Upper lobe of left lung (tissue), 6 donors: ENCODE data around the gene FAM83G. TPM values are rescaled to one million over a fixed set of nuclear protein-coding genes. Genes with fewer than 3 reads are reported as not detected.

Source experiments
- ATAC-seq, 2 donors: fragments of 200-7000 bp; cut with Tn5 transposase; one replicate each; pipeline ENCODE4 v1.9.1; 2022; ENCODE audit warnings: mild to moderate bottlenecking in 2 of 2, moderate library complexity in 2 of 2; ENCODE audit not compliant: low FRiP score in 2 of 2
- DNase-seq, 2 donors: peaks; one replicate each; pipeline ENCODE4 v3.0.0-alpha.2; 2019 to 2020
- H3K27ac ChIP-seq, 4 donors: fragments of 200-600 bp; sonication (generic); one replicate each; pipeline ENCODE4 v1.5.1; 2016 to 2019
- H3K27me3 ChIP-seq, 4 donors: fragments of 200-600 bp; sonication (generic); one replicate each; pipeline ENCODE4 v1.5.1; 2017 to 2019
- H3K36me3 ChIP-seq, 4 donors: fragments of 200-600 bp; sonication (generic); one replicate each; pipeline ENCODE4 v1.5.1; 2016 to 2019
- H3K4me1 ChIP-seq, 4 donors: fragments of 200-600 bp; sonication (generic); one replicate each; pipeline ENCODE4 v1.5.1; 2018 to 2019
- H3K4me3 ChIP-seq, 4 donors: fragments of 200-600 bp; sonication (generic); one replicate each; pipeline ENCODE4 v1.5.1; 2017 to 2019; ENCODE audit warnings: mild to moderate bottlenecking in 2 of 4, moderate library complexity in 1 of 4
- H3K9me3 ChIP-seq, 4 donors: fragments of 200-600 bp; sonication (generic); one replicate each; pipeline ENCODE4 v1.5.1; 2018 to 2019
- EP300 ChIP-seq, 4 donors: sonication (generic); formaldehyde crosslinking; IDR thresholded peaks; one replicate each; pipeline ENCODE4 v1.5.1; 2017; ENCODE audit warnings: antibody characterized with exemption in 4 of 4, control low read depth in 2 of 4
- POLR2A ChIP-seq, 4 donors: fragments of 450-650 bp; IDR thresholded peaks; one replicate each; pipeline ENCODE4 v1.5.1; 2016 to 2017; ENCODE audit warnings: antibody characterized with exemption in 4 of 4, mild to moderate bottlenecking in 2 of 4
- POLR2AphosphoS5 ChIP-seq, 2 donors: sonication (generic); formaldehyde crosslinking; IDR thresholded peaks; one replicate each; pipeline ENCODE4 v1.5.1; 2017; ENCODE audit warnings: antibody characterized with exemption in 2 of 2
- WGBS, 2 donors: methylation state at CpG; one replicate each; pipeline ENCODE4 v1.1.5; 2017 to 2018; 5-methylcytosine and 5-hydroxymethylcytosine counted together
- total RNA-seq, 6 donors: library from RNA; depleted of rRNA in 4 of 6; stranded (reverse); fragments of >200 nt in 4 of 6; gene quantifications; one replicate each; pipeline versions ENCODE4 v1.1.0 to v1.2.1, GENCODE V29; 2016 to 2021
- TF ChIP-seq, protein P1 (sequence below), 6 experiments: fragments of 450-650 bp in 4 of 6; fragments of 200-600 bp in 2 of 6; sonication (generic) in 2 of 6; IDR thresholded peaks; one replicate each; pipeline ENCODE4 v1.5.1; 2016 to 2019; ENCODE audit warnings: antibody characterized with exemption in 6 of 6
- donor health status: DM: no; HTN: no; CAD: no; lungs with moderate emphysema.
- donor health status: DM: no; HTN: yes; CAD: no; lungs with severe emphysema.

Gene FAM83G
- total RNA-seq, 6 donors from 2014 or later: 3.1 to 17.2 (median 11.2) TPM

DNA sequence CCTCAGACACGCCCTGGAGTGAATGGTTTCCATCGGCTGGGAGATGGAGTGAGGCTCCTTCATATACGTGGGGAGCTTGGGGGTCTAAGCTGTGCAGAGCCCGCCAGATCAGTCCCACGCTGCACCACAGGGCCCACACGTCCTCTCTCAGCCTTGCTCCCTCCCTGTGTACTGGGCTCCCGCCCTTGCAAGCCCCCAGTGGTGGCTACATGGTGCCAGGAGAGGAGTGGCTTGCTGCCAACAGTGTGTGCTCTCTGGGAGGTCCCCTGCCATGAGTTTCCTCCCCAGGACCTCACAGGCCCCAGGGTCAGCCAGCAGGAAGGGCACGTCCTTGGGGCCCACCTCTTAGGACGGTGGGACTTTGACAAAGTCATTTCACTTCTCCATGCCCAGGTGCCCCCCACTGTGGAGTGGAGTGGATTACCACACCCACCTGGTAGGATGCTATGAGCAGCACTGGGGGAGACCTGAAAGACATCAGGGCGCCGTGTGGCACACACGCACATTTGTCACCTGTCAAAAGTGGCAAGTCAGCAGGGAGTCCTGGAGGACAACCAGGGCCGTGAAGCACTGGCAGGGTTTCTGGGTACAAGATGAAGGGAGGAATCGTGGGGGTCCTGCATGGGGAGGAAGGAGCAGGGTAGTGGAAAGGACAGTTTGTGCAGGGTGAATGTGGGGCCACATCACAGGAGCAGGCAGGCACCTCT lies 38.9 kb downstream of the FAM83G start:
- Histone ChIP-seq H3K27me3 (no peaks in the 10 kb centered on the region), H3K36me3 (no peaks in the 10 kb centered on the region), H3K4me3 (no peak overlapping the region), H3K4me1 (peaks cover 3 to 28% (median 16%) of the 10 kb centered on the region in 4 donors), H3K9me3 (no peaks in the 10 kb centered on the region), H3K27ac (no peak overlapping the region)
- DNase-seq (no peak), ATAC-seq (no peak)
- WGBS, 2 donors: 82 to 89% methylated on average over 9 to 13 of the region's 14 CpGs
- TF ChIP-seq POLR2AphosphoS5 (IDR thresholded peaks at IDR 0.05) (no peak), EP300 (IDR thresholded peaks at IDR 0.05) (no peak), POLR2A (IDR thresholded peaks at IDR 0.05) (no peak)
- TF ChIP-seq, protein P1, sequence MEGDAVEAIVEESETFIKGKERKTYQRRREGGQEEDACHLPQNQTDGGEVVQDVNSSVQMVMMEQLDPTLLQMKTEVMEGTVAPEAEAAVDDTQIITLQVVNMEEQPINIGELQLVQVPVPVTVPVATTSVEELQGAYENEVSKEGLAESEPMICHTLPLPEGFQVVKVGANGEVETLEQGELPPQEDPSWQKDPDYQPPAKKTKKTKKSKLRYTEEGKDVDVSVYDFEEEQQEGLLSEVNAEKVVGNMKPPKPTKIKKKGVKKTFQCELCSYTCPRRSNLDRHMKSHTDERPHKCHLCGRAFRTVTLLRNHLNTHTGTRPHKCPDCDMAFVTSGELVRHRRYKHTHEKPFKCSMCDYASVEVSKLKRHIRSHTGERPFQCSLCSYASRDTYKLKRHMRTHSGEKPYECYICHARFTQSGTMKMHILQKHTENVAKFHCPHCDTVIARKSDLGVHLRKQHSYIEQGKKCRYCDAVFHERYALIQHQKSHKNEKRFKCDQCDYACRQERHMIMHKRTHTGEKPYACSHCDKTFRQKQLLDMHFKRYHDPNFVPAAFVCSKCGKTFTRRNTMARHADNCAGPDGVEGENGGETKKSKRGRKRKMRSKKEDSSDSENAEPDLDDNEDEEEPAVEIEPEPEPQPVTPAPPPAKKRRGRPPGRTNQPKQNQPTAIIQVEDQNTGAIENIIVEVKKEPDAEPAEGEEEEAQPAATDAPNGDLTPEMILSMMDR (IDR thresholded peaks at IDR 0.05): no peak

DNA sequence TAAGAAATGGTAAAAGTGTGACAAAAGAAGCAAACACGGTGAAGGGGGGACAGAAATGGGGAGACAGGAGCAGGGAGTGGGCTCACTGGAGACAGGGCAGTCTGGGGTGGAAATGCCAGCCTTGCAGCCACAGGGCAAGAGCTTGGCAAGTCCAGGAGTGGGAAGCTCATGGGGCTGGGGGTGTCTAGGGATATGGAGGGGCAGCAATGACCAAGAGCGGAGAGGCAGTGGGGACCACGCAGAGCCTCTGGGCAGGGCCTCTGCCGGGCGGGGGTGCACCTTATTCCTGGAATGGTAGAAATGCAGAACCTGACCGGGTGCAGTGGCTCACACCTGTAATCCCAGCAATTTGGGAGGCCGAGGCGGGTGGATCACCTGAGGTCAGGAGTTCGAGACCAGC lies 40.0 kb downstream of the FAM83G start:
- Histone ChIP-seq H3K27me3 (no peaks in the 10 kb centered on the region), H3K4me1 (peaks cover 3 to 27% (median 15%) of the 10 kb centered on the region in 4 donors), H3K36me3 (no peaks in the 10 kb centered on the region), H3K9me3 (no peaks in the 10 kb centered on the region), H3K4me3 (no peak overlapping the region), H3K27ac (no peak overlapping the region)
- ATAC-seq (no peak), DNase-seq (no peak)
- TF ChIP-seq EP300 (IDR thresholded peaks at IDR 0.05) (no peak), POLR2AphosphoS5 (IDR thresholded peaks at IDR 0.05) (no peak), POLR2A (IDR thresholded peaks at IDR 0.05) (no peak)
- TF ChIP-seq, protein P1 (IDR thresholded peaks at IDR 0.05): no peak
- WGBS, 2 donors: 89 to 94% methylated on average over 8 to 9 of the region's 9 CpGs

DNA sequence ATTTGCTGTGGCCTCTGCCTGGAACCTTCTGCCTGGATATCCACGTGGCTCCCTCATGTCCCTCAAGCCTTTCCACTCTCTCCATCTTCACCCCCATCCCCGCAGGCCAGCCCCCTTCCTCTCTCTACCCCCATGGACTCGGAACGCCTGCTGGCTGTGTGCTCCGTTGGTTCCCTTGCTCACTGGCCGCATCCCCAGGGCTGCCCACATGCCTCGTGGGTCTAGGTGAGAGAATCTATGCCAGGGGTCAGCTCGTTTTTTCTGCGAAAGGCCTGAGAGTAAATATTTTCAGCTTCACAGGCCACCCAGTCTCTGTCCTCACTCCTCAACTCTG lies 40.6 kb downstream of the FAM83G start:
- no peaks in the 10 kb centered on the region for H3K27me3 ChIP-seq
- WGBS, 2 donors: 88 to 89% methylated on average over 9 of the region's 9 CpGs
- H3K27ac ChIP-seq: no peak overlapping the region
- DNase-seq (no peak), ATAC-seq (no peak)
- no peaks in the 10 kb centered on the region for H3K9me3 ChIP-seq
- peaks cover 3 to 21% (median 12%) of the 10 kb centered on the region in 4 donors for H3K4me1 ChIP-seq
- H3K4me3 ChIP-seq: no peak overlapping the region
- TF ChIP-seq EP300 (IDR thresholded peaks at IDR 0.05) (no peak), POLR2AphosphoS5 (IDR thresholded peaks at IDR 0.05) (no peak), POLR2A (IDR thresholded peaks at IDR 0.05) (no peak)
- TF ChIP-seq, protein P1 (IDR thresholded peaks at IDR 0.05): no peak
- H3K36me3 ChIP-seq: no peaks in the 10 kb centered on the region

DNA sequence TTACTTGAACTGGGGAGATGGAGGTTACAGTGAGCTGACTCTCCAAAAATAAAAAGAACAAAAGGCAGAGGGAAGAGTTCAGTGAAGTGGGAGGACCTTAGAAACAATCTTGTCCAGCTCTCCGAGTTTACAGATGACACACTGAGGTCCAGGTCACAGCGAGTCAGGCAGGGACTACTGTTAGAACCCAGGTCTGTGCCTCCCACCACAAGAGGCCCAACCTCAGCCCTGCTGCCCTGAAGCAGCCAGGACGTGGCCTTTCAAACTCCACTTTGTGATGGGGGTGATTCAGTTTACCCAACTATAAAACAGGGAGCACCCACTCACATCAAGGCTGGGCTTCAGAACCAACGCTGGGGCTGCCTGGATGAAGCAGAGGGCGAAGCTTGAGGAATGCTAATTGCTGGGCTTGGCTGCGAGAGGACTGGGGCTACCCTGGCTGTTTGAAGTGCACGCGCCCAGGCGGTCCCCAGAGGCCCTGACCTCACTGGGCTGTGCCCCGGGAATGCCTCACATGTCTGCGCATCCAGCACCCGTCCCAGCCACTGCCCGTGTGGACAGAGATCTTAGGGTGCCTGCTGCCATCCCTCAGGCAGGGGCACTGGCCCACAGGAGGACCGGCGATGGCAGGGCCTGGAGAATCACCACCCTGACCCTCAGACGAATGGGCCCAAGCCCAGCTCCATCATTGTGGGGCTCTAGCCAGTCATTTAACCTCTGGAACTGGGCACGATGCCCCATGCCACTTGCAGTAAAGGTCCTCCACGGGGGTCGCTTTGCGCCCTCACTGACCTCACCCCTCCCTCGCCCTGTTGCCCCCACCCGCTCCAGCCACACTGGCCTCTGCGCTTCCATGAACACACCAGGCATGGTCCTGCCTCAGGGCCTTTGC lies 41.2 kb downstream of the FAM83G start:
- no peak overlapping the region for H3K27ac ChIP-seq
- ATAC-seq: no peak
- no peaks in the 10 kb centered on the region for H3K9me3 ChIP-seq
- H3K4me1 ChIP-seq: peaks cover 3 to 15% (median 6%) of the 10 kb centered on the region in 4 donors
- H3K27me3 ChIP-seq: no peaks in the 10 kb centered on the region
- no peak for DNase-seq
- H3K4me3 ChIP-seq: no peak overlapping the region
- WGBS, 2 donors: 87 to 94% methylated on average over 9 to 22 of the region's 23 CpGs
- no peak for TF ChIP-seq EP300 (IDR thresholded peaks at IDR 0.05)
- TF ChIP-seq POLR2A (IDR thresholded peaks at IDR 0.05): no peak
- TF ChIP-seq, protein P1 (IDR thresholded peaks at IDR 0.05): no peak
- no peak for TF ChIP-seq POLR2AphosphoS5 (IDR thresholded peaks at IDR 0.05)
- H3K36me3 ChIP-seq: no peaks in the 10 kb centered on the region
